ENCODE data around the gene IL1RAPL2. TPM values are rescaled to one million over a fixed set of nuclear protein-coding genes. Genes with fewer than 3 reads are reported as not detected.

Gene IL1RAPL2
- total RNA-seq, 4 donors from 2014 or later = not detected

- H3K9me3 ChIP-seq = no peaks in the 10 kb centered on the region
- TF ChIP-seq, protein P1, sequence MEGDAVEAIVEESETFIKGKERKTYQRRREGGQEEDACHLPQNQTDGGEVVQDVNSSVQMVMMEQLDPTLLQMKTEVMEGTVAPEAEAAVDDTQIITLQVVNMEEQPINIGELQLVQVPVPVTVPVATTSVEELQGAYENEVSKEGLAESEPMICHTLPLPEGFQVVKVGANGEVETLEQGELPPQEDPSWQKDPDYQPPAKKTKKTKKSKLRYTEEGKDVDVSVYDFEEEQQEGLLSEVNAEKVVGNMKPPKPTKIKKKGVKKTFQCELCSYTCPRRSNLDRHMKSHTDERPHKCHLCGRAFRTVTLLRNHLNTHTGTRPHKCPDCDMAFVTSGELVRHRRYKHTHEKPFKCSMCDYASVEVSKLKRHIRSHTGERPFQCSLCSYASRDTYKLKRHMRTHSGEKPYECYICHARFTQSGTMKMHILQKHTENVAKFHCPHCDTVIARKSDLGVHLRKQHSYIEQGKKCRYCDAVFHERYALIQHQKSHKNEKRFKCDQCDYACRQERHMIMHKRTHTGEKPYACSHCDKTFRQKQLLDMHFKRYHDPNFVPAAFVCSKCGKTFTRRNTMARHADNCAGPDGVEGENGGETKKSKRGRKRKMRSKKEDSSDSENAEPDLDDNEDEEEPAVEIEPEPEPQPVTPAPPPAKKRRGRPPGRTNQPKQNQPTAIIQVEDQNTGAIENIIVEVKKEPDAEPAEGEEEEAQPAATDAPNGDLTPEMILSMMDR (IDR thresholded peaks at IDR 0.05) = no peak
- TF ChIP-seq POLR2A (IDR thresholded peaks at IDR 0.05) = no peak
- H3K27me3 ChIP-seq = no peaks in the 10 kb centered on the region
- H3K36me3 ChIP-seq = no peaks in the 10 kb centered on the region
- H3K4me1 ChIP-seq = no peaks in the 10 kb centered on the region
- DNase-seq = no peak
- H3K4me3 ChIP-seq = no peak overlapping the region
- no peak overlapping the region for H3K27ac ChIP-seq
Observed at GRCh38 chrX:105696870-105697269, 1130.9 kb downstream of the IL1RAPL2 start.

DNA sequence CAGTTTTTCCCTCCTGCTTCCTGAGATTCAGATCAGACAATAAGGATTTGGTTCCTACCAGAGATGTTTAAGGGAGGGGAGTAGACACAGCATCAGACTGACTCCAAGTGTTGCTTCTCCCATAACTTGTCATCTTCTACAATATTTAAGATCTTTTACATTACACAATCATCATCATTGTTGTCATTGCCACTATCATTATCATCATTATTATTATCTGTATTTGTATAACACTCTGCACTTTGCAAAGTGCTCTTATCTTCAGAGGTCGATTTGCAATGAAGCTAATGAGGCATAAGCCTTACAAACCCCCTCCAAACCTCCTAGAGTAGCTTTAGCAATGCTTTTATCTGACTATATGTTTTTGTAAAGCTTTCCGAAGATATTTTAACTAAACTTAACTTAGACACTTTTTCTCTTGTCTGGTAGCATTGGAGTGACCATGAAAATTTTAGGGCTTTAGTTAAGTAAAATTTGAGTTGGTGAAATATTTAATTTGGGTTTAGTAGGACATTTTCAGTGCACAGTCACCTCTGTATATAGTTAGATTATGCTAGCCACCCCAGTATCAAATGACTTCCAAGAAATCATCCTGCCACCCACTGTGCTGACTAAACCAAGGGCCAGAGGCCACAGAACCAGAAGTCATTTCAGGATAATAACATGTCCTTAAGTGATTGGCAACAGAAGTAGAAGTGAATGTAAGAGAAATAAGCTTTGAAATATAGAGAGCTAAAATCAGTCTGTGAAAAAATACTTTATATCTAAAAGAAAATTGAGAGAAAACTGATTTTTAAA is 1132.2 kb downstream of the IL1RAPL2 start:
- Histone ChIP-seq H3K36me3 (no peaks in the 10 kb centered on the region), H3K4me1 (no peaks in the 10 kb centered on the region), H3K4me3 (no peak overlapping the region), H3K27me3 (no peaks in the 10 kb centered on the region), H3K9me3 (no peaks in the 10 kb centered on the region), H3K27ac (no peak overlapping the region)
- no peak for TF ChIP-seq POLR2A (IDR thresholded peaks at IDR 0.05)
- no peak for DNase-seq

- TF ChIP-seq POLR2A (IDR thresholded peaks at IDR 0.05) = no peak
- TF ChIP-seq, protein P1 (IDR thresholded peaks at IDR 0.05) = no peak
- DNase-seq = no peak
Observed at GRCh38 chrX:105700331-105700730, 1134.3 kb downstream of the IL1RAPL2 start.

GRCh38 chrX:105701310-105702052 is 1135.5 kb downstream of the IL1RAPL2 start:
- TF ChIP-seq, protein P1 (IDR thresholded peaks at IDR 0.05) = no peak
- no peak for TF ChIP-seq POLR2A (IDR thresholded peaks at IDR 0.05)
- Histone ChIP-seq H3K4me1 (no peaks in the 10 kb centered on the region), H3K27me3 (no peaks in the 10 kb centered on the region), H3K9me3 (no peaks in the 10 kb centered on the region), H3K4me3 (no peak overlapping the region), H3K27ac (no peak overlapping the region), H3K36me3 (no peaks in the 10 kb centered on the region)
- DNase-seq = no peak

More at GRCh38 chrX:105700331-105700730, 1134.3 kb downstream of the IL1RAPL2 start:
- Histone ChIP-seq H3K36me3 (no peaks in the 10 kb centered on the region), H3K27ac (no peak overlapping the region), H3K9me3 (no peaks in the 10 kb centered on the region), H3K27me3 (no peaks in the 10 kb centered on the region), H3K4me1 (no peaks in the 10 kb centered on the region), H3K4me3 (no peak overlapping the region)

DNA sequence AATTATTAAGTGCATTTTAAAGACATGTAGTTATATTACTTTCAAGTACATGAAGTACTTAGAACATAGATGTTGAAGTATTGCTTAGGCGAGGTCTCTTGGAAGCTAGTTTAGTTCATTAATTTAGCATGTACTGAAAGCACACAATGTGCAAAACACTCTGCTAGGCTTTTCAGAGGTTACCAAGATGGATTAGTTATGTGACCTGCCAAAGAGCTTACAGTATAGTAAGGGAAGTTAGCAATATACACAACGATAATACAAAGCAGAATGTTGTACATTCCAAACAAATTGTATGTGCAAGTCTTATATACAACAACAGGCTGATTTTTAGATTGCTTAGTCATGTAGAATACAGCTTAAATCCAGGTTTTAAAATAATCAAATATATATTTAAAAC is 1137.9 kb downstream of the IL1RAPL2 start:
- H3K36me3 ChIP-seq = no peaks in the 10 kb centered on the region
- no peaks in the 10 kb centered on the region for H3K4me1 ChIP-seq
- TF ChIP-seq, protein P1 (IDR thresholded peaks at IDR 0.05) = no peak
- TF ChIP-seq POLR2A (IDR thresholded peaks at IDR 0.05) = no peak
- H3K27ac ChIP-seq = no peak overlapping the region
- no peaks in the 10 kb centered on the region for H3K9me3 ChIP-seq
- DNase-seq = no peak
- no peak overlapping the region for H3K4me3 ChIP-seq
- H3K27me3 ChIP-seq = no peaks in the 10 kb centered on the region

- Histone ChIP-seq H3K27me3 (no peaks in the 10 kb centered on the region), H3K27ac (no peak overlapping the region)
Observed at GRCh38 chrX:105706041-105706440, 1140.0 kb downstream of the IL1RAPL2 start.

More at GRCh38 chrX:105706041-105706440, 1140.0 kb downstream of the IL1RAPL2 start:
- Histone ChIP-seq H3K4me3 (no peak overlapping the region), H3K4me1 (no peaks in the 10 kb centered on the region), H3K9me3 (no peaks in the 10 kb centered on the region), H3K36me3 (no peaks in the 10 kb centered on the region)
- DNase-seq = no peak
- TF ChIP-seq, protein P1 (IDR thresholded peaks at IDR 0.05) = no peak
- no peak for TF ChIP-seq POLR2A (IDR thresholded peaks at IDR 0.05)
